GM12878 (cell line): ENCODE measurements around the gene ATXN7L1. TPM values are rescaled to one million over a fixed set of nuclear protein-coding genes. Genes with fewer than 3 reads are reported as not detected.

Experiments used
- ATAC-seq: fragments of 200-7000 bp; cut with Tn5 transposase; 3 replicates; pipeline ENCODE4 v1.9.1; 2020; ENCODE audit warnings: mild to moderate bottlenecking, moderate library complexity
- BruUV-seq: library from RNA; stranded (reverse); fragments of 400-500 nt; replicated peaks from 2 replicates; lab custom pipeline; 2021; lab: Mats Ljungman, UMichigan
- CTCF ChIA-PET: fragments of 300-600 bp; sonication (Branson Sonifier 250); formaldehyde crosslinking; extraction: SDS; loops from one replicate; lab custom pipeline; 2021; ENCODE audit warnings: inconsistent platforms; lab: Yijun Ruan, JAX
- POLR2A ChIA-PET: fragments of 350-600 bp; formaldehyde crosslinking; extraction: SDS; loops from one replicate; lab custom pipeline; 2021; ENCODE audit warnings: inconsistent platforms; lab: Charles Lee
- RAD21 ChIA-PET: fragments of 300-600 bp; sonication (Branson Sonifier 250); formaldehyde crosslinking; loops from one replicate; lab custom pipeline; 2023; ENCODE audit warnings: antibody characterized with exemption; ENCODE audit not compliant: unreplicated experiment; lab: Charles Lee
- SMC1A ChIA-PET: fragments of 300-600 bp; sonication (Branson Sonifier 250); formaldehyde crosslinking; loops from one replicate; lab custom pipeline; 2023; ENCODE audit not compliant: unreplicated experiment, uncharacterized antibody; lab: Charles Lee
- DNase-seq: peaks from one replicate; pipeline ENCODE4 v3.0.0-alpha.2; 2011; ENCODE audit warnings: low read depth, low spot score
- FAIRE-seq: peaks from 3 replicates; lab custom pipeline; 2011; peaks lifted over from hg19 to GRCh38; lab: Jason Lieb, UNC
- H2AFZ ChIP-seq: 2 replicates; pipeline ENCODE4 v1.6.0; 2011; ENCODE audit warnings: low read depth, low read length, control low read depth; ENCODE audit not compliant: control insufficient read depth
- H3K27ac ChIP-seq: 2 replicates; pipeline ENCODE4 v1.5.1; 2011; ENCODE audit warnings: control low read depth; ENCODE audit not compliant: control insufficient read depth, insufficient read depth
- H3K27me3 ChIP-seq, 2 experiments: replicated peaks in 1 of 2; 2 replicates each; pipeline versions ENCODE4 v1.6.0 to v1.6.1; 2011; ENCODE audit warnings: low read length in 1 of 2; ENCODE audit not compliant: control insufficient read depth in 2 of 2, insufficient read depth in 2 of 2
- H3K36me3 ChIP-seq, 2 experiments: 2 replicates each; pipeline ENCODE4 v1.5.1; 2011; ENCODE audit warnings: low read length in 1 of 2; ENCODE audit not compliant: control insufficient read depth in 2 of 2, insufficient read depth in 2 of 2
- H3K4me1 ChIP-seq: 2 replicates; pipeline ENCODE4 v1.6.1; 2011; ENCODE audit warnings: mild to moderate bottlenecking, low read length, moderate library complexity, mixed read lengths; ENCODE audit not compliant: control insufficient read depth, insufficient read depth
- H3K4me2 ChIP-seq: 2 replicates; pipeline ENCODE4 v1.6.0; 2011; ENCODE audit warnings: control low read depth; ENCODE audit not compliant: control insufficient read depth, insufficient read depth
- H3K4me3 ChIP-seq: fragments of 200-600 bp; sonication (generic); 2 replicates; pipeline ENCODE4 v1.5.1; 2016
- H3K79me2 ChIP-seq: 2 replicates; pipeline ENCODE4 v1.6.0; 2011; ENCODE audit warnings: low read length; ENCODE audit not compliant: control insufficient read depth, insufficient read depth
- H3K9ac ChIP-seq: 2 replicates; pipeline ENCODE4 v1.8.0; 2011; ENCODE audit warnings: low read length, control low read depth, mixed read lengths; ENCODE audit not compliant: control insufficient read depth, insufficient read depth
- H3K9me3 ChIP-seq: replicated peaks from 3 replicates; pipeline ENCODE4 v1.5.1; 2011; ENCODE audit warnings: mild to moderate bottlenecking, low read length; ENCODE audit not compliant: control insufficient read depth, insufficient read depth
- H4K20me1 ChIP-seq: 2 replicates; pipeline ENCODE4 v1.6.0; 2011; ENCODE audit not compliant: control insufficient read depth, insufficient read depth
- ASH2L ChIP-seq: fragments of 300-600, 200-600 bp; sonication (generic); IDR thresholded peaks from 2 replicates; pipeline ENCODE4 v1.6.1; 2017; ENCODE audit warnings: low read depth, mild to moderate bottlenecking, borderline replicate concordance
- CHD1 ChIP-seq: IDR thresholded peaks from 2 replicates; pipeline ENCODE4 v1.6.1; 2012; ENCODE audit warnings: low read depth, low read length, improper control_type of control experiment
- CREM ChIP-seq: IDR thresholded peaks from 2 replicates; pipeline ENCODE4 v1.6.1; 2014; ENCODE audit warnings: antibody characterized with exemption, low read depth
- ELK1 ChIP-seq: IDR thresholded peaks from 2 replicates; pipeline ENCODE4 v1.6.1; 2012; ENCODE audit warnings: low read depth, low read length, improper control_type of control experiment
- IRF4 ChIP-seq: IDR thresholded peaks from 2 replicates; pipeline ENCODE4 v1.6.1; 2011; ENCODE audit warnings: low read depth, low read length
- MLLT1 ChIP-seq: fragments of 450-650 bp; IDR thresholded peaks from 2 replicates; pipeline ENCODE4 v1.6.1; 2016; ENCODE audit warnings: mild to moderate bottlenecking
- POU2F2 ChIP-seq: IDR thresholded peaks from 3 replicates; pipeline ENCODE4 v1.6.1; 2011; ENCODE audit warnings: low read depth, mild to moderate bottlenecking, low read length, borderline replicate concordance
- PRDM15 ChIP-seq: fragments of 450-650 bp; formaldehyde crosslinking; IDR thresholded peaks from 2 replicates; pipeline ENCODE4 v1.4.0; 2020; ENCODE audit warnings: mild to moderate bottlenecking, moderate library complexity
- RELB ChIP-seq: fragments of 450-650 bp; IDR thresholded peaks from 2 replicates; pipeline ENCODE4 v1.6.1; 2017; ENCODE audit warnings: low read depth, mild to moderate bottlenecking, moderate library complexity
- SKIL ChIP-seq: fragments of 450-650 bp; IDR thresholded peaks from 2 replicates; pipeline ENCODE4 v1.6.1; 2017; ENCODE audit warnings: mild to moderate bottlenecking, low read depth, inconsistent platforms; ENCODE audit not compliant: poor library complexity, severe bottlenecking
- SP1 ChIP-seq: IDR thresholded peaks from one replicate; pipeline ENCODE4 v1.6.1; 2011; ENCODE audit warnings: low read depth, low read length
- TBL1XR1 ChIP-seq: IDR thresholded peaks from 2 replicates; pipeline ENCODE4 v1.6.1; 2012; ENCODE audit warnings: low read depth, low read length, improper control_type of control experiment
- USF1 ChIP-seq: IDR thresholded peaks from 2 replicates; pipeline ENCODE4 v1.6.1; 2011; ENCODE audit warnings: borderline replicate concordance, low read depth, mild to moderate bottlenecking, moderate library complexity, mixed read lengths, low read length; ENCODE audit not compliant: insufficient read depth; ENCODE audit errors: extremely low read length
- WGBS: methylation state at CpG from one replicate; pipeline ENCODE4 v1.1.6; 2016; ENCODE audit warnings: low lambda C conversion rate; ENCODE audit not compliant: insufficient replicate concordance, insufficient coverage; ENCODE audit errors: missing lambda C conversion rate; 5-methylcytosine and 5-hydroxymethylcytosine counted together
- in situ Hi-C: fragments of 300-500 bp; cut with MboI; formaldehyde crosslinking; loops from 9 replicates; pipeline ENCODE4 v1.14.3; 2018; ENCODE audit warnings: mixed read lengths
- intact Hi-C: fragments of 100-400 bp; cut with micrococcal nuclease; formaldehyde crosslinking; loops from one replicate; pipeline ENCODE4 v1.14.2; 2022; ENCODE audit not compliant: unreplicated experiment
- polyA plus RNA-seq, 11 experiments: library from polyadenylated mRNA; depleted of rRNA in 4 of 11; unstranded in 6 of 11; stranded (reverse) in 5 of 11; fragments of >200 nt; fragmentation: Nextera tagmentation in 4 of 11; fragmentation: Illumina TruSeq in 1 of 11; extraction: Ambion mirVana in 4 of 11; extraction: Trizol in 1 of 11; gene quantifications; 1 replicate in 1 of 11; 2 replicates in 10 of 11; pipeline versions ENCODE4 v1.2.1 to v1.2.3, GENCODE V29; 2011 to 2016; ENCODE audit warnings: inconsistent platforms in 2 of 11, missing spikeins in 2 of 11, low read depth in 1 of 11
- total RNA-seq, 4 experiments: library from RNA; depleted of rRNA in 3 of 4; stranded (reverse); fragments of >200 nt in 3 of 4; fragmentation: Illumina TruSeq in 1 of 4; extraction: Trizol in 1 of 4; gene quantifications; 2 replicates each; pipeline versions ENCODE4 v1.2.1 to v1.2.3, GENCODE V29; 2013 to 2021

ATXN7L1 gene
- total and polyA plus RNA-seq, 10 of the 15 experiments (the other 5 are each of a cell fraction or from before 2014, with no cell fraction given), result 0.40 to 2.9 (median 1.2) TPM

- no peaks in the 10 kb centered on the region for H3K36me3 ChIP-seq
- H3K27ac ChIP-seq, result no peak overlapping the region
- BruUV-seq, result no TSS peak
- SMC1A ChIA-PET, result no interaction called here
- H3K4me1 ChIP-seq, result no peaks in the 10 kb centered on the region
- FAIRE-seq (no peak), ATAC-seq (no peak), DNase-seq (no peak)
- CTCF ChIA-PET, result interaction anchor here (1.5 kb wide), 1 partner anchor 345 kb away, joined by 5 read pairs; no protein-coding TSS in a partner anchor
- intact Hi-C loops, result no loop called here
- no peaks in the 10 kb centered on the region for H4K20me1 ChIP-seq
- in situ Hi-C loops, result no loop called here
- no peak overlapping the region for H3K4me3 ChIP-seq
- H3K79me2 ChIP-seq, result no peaks in the 10 kb centered on the region
- no peak overlapping the region for H3K4me2 ChIP-seq
- 0 out of 4 replicates have a peak, but pooled peaks cover 0 to 3% of the 10 kb centered on the region in 2 experiments for H3K27me3 ChIP-seq
- RAD21 ChIA-PET, result no interaction called here
- no peak overlapping the region for H3K9ac ChIP-seq
- WGBS, result 27% methylated on average over 6 of the region's 6 CpGs
- no peak overlapping the region for H2AFZ ChIP-seq
- peaks cover 2% of the 10 kb centered on the region; the same call in 2 of the 3 replicates for H3K9me3 ChIP-seq
- POLR2A ChIA-PET, result no interaction called here
- TF ChIP-seq RELB (no peak), MLLT1 (no peak), TBL1XR1 (no peak), PRDM15 (CRISPR knock-in tag) (no peak), USF1 (no peak), ASH2L (no peak), CHD1 (no peak), SKIL (no peak), ELK1 (no peak), CREM (no peak), SP1 (no peak), POU2F2 (no peak), IRF4 (no peak)
These were observed 177.9 kb downstream of the ATXN7L1 start for GRCh38 chr7:105698531-105698930.
